ENCODE results near the gene TRIM71.

Gene TRIM71

GRCh38 chr3:32814361-32814760 lies 3.4 kb upstream of the TRIM71 start:
- no peak for DNase-seq
- Histone ChIP-seq H3K4me1 (no peaks in the 10 kb centered on the region), H3K36me3 (no peaks in the 10 kb centered on the region), H3K9me3 (no peaks in the 10 kb centered on the region), H3K4me3 (ENCODE audit: low read depth, low read length) (no peak overlapping the region), H3K27me3 (peaks cover 14% of the 10 kb centered on the region)
- TF ChIP-seq CTCF (IDR thresholded peaks at IDR 0.05; ENCODE audit: low read depth, low read length), result no peak

GRCh38 chr3:32815841-32816438 lies 1.9 kb upstream of the TRIM71 start:
- no peak overlapping the region for H3K4me3 ChIP-seq (ENCODE audit: low read depth, low read length)
- no peak for TF ChIP-seq CTCF (IDR thresholded peaks at IDR 0.05; ENCODE audit: low read depth, low read length)
- no peaks in the 10 kb centered on the region for H3K9me3 ChIP-seq
- H3K36me3 ChIP-seq, result no peaks in the 10 kb centered on the region
- no peaks in the 10 kb centered on the region for H3K4me1 ChIP-seq
- no peak for DNase-seq
- H3K27me3 ChIP-seq, result peaks cover 14% of the 10 kb centered on the region

GRCh38 chr3:32816439-32817256 lies 1.1 kb upstream of the TRIM71 start:
- H3K4me1 ChIP-seq, result no peaks in the 10 kb centered on the region
- peaks cover 14% of the 10 kb centered on the region for H3K27me3 ChIP-seq
- TF ChIP-seq CTCF (IDR thresholded peaks at IDR 0.05; ENCODE audit: low read depth, low read length), result no peak
- peak overlapping the region; percentile 44 for H3K4me3 ChIP-seq (ENCODE audit: low read depth, low read length)
- H3K36me3 ChIP-seq, result no peaks in the 10 kb centered on the region
- no peaks in the 10 kb centered on the region for H3K9me3 ChIP-seq
- peak; percentile 20 for DNase-seq

- no peaks in the 10 kb centered on the region for H3K36me3 ChIP-seq
- no peak overlapping the region for H3K4me3 ChIP-seq (ENCODE audit: low read depth, low read length)
- peaks cover 14% of the 10 kb centered on the region for H3K27me3 ChIP-seq
- no peaks in the 10 kb centered on the region for H3K9me3 ChIP-seq
- TF ChIP-seq CTCF (IDR thresholded peaks at IDR 0.05; ENCODE audit: low read depth, low read length), result no peak
- no peak for DNase-seq
- H3K4me1 ChIP-seq, result no peaks in the 10 kb centered on the region
Observed at GRCh38 chr3:32817257-32817557, 590 bp upstream of the TRIM71 start.

GRCh38 chr3:32818229-32818969 lies 602 bp downstream of the TRIM71 start:
- H3K36me3 ChIP-seq, result no peaks in the 10 kb centered on the region

More at GRCh38 chr3:32818229-32818969, 602 bp downstream of the TRIM71 start:
- no peak for TF ChIP-seq CTCF (IDR thresholded peaks at IDR 0.05; ENCODE audit: low read depth, low read length)
- peaks cover 14% of the 10 kb centered on the region for H3K27me3 ChIP-seq
- no peak for DNase-seq
- no peaks in the 10 kb centered on the region for H3K9me3 ChIP-seq
- H3K4me3 ChIP-seq (ENCODE audit: low read depth, low read length), result no peak overlapping the region
- H3K4me1 ChIP-seq, result no peaks in the 10 kb centered on the region

All from BE2C (cell line).